COR-L47 (cell line): Measurements from ENCODE around the gene CD36.

Experiments used
- DNase-seq: peaks from one replicate; lab custom pipeline; 2025; lab: John Stamatoyannopoulos, UW

Gene CD36

GRCh38 chr7:80705130-80705781, 66.8 kb downstream of the CD36 start:
- DNase-seq, result no peak

- no peak for DNase-seq
These were observed 68.9 kb downstream of the CD36 start for GRCh38 chr7:80707318-80707717.

DNA sequence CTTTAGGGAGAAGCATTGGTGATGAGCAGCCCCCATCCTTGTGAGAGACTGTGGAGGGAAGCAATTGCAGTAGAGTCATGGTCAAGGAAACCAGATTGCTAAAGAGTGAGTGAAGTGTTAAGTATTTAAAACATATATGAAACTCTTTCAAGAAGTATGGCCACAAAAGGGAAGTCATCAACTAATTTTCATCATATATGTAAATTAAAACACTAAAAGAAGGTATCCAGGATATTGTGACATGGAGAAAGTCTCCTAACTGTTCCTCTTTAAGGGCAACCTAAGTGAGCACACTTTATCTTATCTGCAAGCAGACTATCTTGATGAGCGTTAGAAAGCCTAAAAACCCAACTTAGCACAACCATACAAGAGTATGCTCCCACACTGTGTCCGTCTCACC, 69.7 kb downstream of the CD36 start:
- DNase-seq, result no peak

- no peak for DNase-seq
These were observed 73.1 kb downstream of the CD36 start for GRCh38 chr7:80711531-80711930.

GRCh38 chr7:80719261-80719660, 80.8 kb downstream of the CD36 start:
- no peak for DNase-seq

GRCh38 chr7:80720146-80720545, 81.7 kb downstream of the CD36 start:
- no peak for DNase-seq

DNA sequence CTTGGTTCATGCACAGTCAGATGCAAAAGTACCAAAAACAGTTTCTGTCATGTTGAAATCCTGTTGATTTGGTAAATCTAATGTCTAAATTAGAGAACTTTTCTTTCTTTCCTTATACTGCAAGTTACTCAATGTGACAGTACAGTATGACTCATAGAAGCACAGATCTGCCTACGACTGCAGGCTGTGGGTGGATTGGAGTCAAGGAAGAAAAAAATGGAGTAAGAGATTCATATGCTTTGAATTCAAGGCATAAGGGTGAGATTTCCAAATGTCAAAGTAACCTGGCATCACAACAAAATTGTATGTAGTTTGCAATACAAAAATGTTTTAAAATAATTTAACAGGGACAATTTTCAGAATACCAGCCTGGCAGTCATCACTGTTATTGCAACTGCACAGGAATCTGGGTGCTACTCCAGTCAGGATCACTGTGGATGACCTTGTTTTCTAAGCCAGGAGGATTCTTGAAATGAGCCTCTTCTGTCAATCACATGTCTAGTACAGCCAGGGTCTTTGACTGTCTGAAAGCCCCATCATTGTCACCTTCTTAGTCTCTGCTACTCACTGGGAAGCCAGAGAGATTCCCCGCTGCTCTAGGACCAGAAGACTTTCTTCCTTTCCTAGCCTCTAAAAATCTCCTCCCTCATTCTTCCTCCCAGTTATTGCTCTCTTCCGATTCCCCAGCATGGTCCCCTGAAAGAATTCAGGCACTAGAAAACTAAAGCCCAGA, 83.6 kb downstream of the CD36 start:
- no peak for DNase-seq

DNA sequence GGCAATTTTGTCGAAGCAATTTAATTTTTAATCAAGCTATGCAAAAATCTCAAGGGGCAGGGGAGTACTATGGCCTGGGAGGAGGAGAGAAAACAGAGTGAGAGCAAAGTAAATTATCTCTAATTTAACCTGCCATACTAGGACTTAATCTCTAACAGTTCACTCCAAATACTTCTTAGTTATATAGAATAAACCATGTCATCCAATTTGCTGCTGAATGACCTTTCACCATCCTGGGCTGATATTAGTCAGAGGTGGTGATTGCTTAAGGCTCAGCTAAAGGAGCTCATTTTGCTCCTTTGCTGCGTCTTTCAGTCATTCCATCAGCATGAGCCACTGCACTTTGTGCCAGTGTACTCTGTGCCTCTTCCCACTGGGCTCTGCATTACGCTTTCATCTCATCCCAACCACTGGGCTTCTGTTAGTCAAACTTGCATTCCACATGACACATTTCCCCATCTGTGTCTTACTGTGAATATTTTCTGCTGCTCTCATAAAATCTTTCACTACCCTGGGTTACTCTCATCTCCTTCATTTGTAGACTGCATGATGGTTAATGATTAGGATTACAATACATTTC, 84.3 kb downstream of the CD36 start:
- no peak for DNase-seq

DNA sequence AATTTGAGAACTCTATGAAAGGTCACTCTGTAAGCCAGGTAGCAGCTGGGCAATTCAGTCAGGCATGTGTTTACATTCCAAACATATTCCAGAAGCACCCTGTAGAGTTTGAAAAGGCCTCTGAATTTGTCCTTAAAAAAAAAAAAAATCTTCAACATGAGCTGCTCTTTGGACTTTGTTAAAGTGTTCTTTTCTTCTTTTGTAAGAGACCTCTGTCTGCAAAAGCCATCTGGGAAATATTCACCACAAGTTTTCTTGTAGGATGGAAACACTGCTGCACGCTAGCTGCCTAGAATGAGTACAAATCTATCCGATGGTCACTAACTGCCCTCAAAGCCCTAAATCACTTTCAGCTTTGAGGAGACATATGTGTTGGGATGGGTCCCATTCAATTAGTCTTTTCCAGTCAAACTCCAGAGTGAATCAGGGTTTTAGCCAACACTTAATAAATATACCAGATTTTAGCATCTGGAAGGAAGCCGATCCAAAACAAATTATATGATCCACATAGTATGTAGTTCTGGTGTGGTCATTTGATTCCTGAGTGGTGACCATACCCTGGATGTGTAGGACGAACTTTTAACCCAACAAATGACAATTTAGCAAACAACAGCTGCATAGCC, 85.9 kb downstream of the CD36 start:
- DNase-seq, result no peak

DNA sequence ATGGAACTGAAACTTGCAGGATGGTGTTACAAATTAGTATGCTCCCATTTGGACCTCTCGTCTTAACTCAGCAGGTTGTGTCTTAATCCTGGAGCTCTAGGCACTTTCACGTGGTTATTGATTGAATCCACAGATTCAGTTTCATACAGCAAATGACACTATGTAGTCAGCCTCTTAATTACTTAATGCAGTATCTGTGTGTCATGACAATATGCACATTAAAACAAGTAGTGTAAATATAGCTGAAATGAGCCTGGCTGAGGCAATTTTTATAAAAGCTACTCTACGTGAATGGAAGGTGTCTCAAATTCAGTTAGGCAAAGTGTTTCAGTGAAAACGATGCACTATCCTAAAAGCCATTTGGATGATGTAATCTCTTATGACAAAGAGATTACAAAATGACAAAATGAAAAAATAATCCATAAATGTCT, 86.8 kb downstream of the CD36 start:
- DNase-seq, result no peak
